Caki2 (cell line): ENCODE results near the gene PLA2G2E. TPM values are rescaled to one million over a fixed set of nuclear protein-coding genes. Genes with fewer than 3 reads are reported as not detected.
"Not testable (repeated sequence)": the region's sequence is repeated elsewhere in the genome, so short reads cannot be mapped to it uniquely, and the experiment has no call there.

Experiments used
- DNase-seq: peaks from one replicate; pipeline ENCODE4 v3.0.0-alpha.2; 2015; ENCODE audit warnings: low read depth
- in situ Hi-C: cut with HindIII; loops from 2 replicates; pipeline ENCODE4 v1.10.0; 2016; ENCODE audit warnings: low sequenced_read_pairs, low pct_unique_long_range_greater_than_20kb, mixed read lengths
- total RNA-seq: library from RNA; depleted of rRNA; stranded (reverse); fragments of >200 nt; shearing (Covaris generic); gene quantifications from 2 replicates; pipeline ENCODE4 v1.2.3, GENCODE V29; 2014; ENCODE audit warnings: low replicate concordance

PLA2G2E gene
- total RNA-seq, 1 experiment from 2014 or later, result not detected

DNA sequence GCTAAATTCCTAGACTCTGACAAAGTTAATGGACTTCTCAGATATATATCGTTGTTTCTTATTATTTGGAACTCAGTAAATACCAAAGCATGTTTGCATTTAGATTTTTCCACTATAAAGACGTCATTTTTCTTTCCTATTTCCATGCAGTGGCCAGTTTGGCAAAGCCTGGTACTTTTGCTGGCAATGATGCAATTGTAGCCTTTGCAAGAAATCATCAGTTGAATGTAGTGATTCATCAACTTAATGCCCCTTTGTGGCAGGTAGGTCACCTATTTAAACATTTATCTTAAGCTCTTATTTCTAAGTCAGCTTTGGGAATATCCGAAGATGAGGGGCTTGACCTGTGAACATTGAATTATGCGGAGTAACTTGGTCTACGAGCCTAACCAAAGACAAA lies 29.2 kb downstream of the PLA2G2E start:
- no peak for DNase-seq
- in situ Hi-C loops, result no loop called here

DNA sequence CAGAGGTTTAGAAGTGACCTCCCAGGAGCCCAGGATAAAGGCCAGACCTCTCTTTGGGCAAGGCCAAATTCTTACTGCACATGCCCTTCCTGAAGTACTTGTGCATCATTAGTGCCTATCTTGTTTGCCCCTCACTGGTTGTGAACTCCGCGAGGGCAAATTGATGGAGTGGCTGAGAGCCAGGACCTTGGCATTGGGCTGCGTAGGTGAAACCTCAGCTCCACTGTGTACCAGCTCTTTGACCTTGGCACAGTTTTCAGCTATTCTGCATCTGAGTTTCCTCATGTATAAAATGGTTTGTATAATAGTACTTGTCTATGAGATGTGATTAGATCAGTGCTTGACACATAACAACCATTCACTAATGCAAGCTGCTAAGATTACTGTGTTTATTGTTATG lies 29.7 kb downstream of the PLA2G2E start:
- in situ Hi-C loops, result no loop called here
- no peak for DNase-seq

DNA sequence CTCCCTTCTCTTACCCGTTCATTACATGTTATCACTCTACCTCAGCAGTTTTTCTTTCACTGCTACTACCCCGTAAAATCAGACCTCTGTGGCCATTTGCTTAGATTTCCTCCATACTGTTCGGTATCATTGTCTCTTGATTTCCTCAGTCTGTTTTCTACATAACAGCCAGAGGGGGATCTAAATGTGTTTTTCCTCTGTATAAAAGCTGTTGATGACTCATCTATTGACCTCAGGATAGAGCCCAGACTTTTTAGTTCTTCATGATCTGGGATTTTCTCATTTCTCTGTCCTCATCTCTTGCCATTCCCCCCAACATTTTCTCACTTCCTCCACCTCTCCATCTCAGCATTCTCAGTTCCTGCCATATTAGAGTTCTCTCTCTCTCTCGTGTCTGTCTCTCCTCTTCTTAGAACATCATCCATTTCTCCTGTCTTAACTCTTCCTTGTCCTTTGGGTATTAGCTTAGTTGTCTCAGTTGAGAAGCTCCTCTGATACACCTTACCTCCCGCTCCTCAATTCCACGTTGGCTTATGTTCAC lies 30.7 kb downstream of the PLA2G2E start:
- in situ Hi-C loops, result no loop called here
- DNase-seq, result no peak

DNA sequence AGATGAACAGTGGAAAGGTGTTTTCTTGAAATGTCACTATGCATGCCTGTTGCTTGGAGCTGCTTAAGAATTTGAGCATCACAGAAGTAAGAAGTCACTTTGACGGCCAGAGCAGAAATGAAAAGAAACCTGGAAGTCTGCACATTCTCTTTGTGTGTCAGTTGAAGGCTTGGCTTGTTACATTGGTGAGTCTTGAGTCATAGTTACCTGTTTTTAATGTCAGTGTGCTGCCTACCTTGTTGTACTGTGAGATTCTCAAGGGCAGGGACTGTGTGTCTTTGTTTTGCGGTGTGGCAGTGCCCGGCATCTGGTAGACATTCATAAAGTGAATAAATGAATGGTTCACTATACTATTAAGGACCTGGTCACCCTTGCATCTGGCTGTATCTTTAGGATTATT lies 31.3 kb downstream of the PLA2G2E start:
- in situ Hi-C loops, result no loop called here
- no peak for DNase-seq

DNA sequence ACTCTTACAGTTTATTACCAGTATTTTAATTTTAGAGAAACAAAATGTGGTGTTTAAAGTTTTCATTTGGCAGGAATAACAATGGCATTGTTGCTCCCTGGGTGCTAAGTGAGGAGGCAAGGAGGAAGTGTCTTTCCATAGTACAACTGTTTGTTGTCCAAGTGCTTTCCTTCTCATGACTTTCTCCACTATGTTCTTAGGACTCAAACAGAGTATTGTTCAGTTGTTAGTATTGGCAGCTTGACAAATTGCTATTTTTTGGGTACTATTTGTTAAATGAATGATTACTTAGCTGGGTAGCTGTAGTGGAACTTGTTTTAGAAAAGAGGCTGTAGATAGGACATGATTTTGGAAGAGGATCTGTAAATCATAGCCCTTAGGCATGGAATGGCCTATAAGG lies 33.8 kb downstream of the PLA2G2E start:
- in situ Hi-C loops, result no loop called here
- DNase-seq, result no peak

DNA sequence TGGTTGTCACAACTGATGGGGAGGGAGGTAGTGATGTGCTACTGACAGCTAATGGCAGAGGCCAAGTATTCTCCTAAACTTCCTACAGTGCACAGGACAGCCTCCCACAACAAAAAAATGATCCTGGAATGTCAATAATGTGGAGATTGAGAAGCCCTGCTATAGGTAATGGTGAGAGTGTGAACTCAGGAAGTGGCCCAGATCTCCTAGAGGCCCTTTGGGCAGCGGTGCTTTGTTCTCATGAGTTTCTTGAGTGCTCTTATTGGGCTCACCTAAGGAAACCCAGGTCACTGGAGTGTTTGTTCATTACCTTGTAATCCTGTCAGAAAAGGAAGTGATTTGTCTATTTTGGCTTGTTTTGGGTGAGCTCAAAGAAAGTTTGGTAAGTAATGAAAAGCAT lies 35.3 kb downstream of the PLA2G2E start:
- in situ Hi-C loops, result no loop called here
- DNase-seq, result no peak

DNA sequence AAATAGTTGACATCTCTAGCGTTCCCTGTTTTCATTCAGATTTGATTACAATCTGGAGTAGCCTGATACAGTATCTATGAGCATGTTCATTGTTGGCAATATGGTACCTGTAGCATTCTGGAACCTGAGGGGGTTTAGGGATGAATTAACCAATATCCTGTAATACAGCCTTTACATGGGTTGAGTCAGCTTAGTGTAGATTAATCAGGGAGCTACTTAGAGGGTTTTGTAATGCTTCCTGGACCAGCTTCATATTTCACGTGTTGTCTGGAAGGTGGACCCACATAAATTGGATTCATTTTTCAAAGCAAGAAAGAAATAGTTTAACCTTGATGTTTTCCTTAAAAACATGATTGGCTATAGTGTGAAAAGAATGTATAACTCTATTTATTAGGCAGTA lies 37.6 kb downstream of the PLA2G2E start:
- in situ Hi-C loops, result no loop called here

DNA sequence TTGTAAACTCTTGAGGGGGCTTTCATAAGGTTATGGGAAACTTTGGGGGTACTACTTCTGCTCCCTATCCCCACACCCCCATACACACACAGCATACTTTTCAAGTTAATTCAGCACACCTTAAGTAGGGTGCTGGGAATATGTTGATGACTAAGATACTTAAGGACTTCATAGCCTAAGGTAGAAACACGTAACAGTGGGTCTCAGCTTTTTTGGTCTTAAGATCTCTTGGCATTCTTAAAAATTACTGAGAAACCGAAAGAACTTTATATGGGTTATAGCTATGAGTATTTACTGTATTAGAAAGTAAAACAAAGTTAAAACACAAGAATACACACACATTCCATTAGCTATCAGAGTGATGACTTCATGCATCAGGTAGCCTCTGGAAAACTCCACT lies 39.1 kb downstream of the PLA2G2E start:
- no peak for DNase-seq
- in situ Hi-C loops, result no loop called here

More for the DNA sequence above, 37.6 kb downstream of the PLA2G2E start:
- no peak for DNase-seq

DNA sequence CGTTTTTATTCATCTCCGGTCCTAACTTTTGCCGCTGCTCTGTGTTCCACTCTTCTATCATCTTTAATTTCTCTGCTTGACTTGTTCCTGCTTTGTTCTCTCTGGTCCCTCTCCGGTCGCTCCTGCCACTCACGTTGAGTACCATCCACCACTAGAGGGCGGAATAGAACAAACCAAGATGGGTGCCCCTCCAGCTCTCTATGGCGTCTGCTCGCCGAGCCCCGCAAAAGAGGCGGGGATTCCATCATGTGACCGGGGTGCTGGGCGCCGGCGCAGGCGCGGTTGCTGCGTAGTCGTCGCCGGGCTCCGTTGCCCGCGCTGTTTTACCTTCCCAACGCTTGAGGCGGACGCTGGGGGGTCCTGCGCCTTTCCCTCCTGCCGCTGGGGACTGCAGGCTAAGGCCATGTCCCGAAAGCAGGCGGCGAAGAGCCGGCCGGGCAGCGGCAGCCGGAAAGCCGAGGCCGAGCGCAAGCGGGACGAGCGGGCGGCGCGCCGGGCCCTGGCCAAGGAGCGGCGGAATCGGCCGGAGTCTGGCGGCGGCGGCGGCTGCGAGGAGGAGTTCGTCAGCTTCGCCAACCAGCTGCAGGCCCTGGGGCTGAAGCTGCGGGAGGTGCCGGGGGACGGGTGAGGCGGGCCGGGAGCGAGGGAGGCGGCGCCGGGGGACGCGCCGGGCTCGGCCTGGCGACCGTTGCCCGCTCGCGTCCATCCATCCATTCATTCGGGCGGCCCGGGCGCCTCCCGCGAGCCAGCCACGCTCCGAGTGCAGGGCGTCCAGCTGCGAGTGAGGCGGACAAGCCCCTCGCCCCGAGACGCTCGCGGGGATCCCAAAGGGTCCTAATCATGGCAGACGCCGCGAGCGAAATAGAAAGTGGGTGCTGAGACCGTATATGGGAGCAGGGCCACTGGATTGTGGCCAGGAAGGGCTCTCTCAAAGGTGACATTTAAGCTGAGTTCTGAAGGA lies 41.0 kb downstream of the PLA2G2E start, which contains the start of gene OTUD3:
Gene OTUD3, plus strand, starts transcription at position 285 of the 961 bp plus-strand sequence. Its CDS starts 119 bp downstream, at position 404.
- in situ Hi-C loops, result no loop called here
- DNase-seq, result peak; percentile 96

DNA sequence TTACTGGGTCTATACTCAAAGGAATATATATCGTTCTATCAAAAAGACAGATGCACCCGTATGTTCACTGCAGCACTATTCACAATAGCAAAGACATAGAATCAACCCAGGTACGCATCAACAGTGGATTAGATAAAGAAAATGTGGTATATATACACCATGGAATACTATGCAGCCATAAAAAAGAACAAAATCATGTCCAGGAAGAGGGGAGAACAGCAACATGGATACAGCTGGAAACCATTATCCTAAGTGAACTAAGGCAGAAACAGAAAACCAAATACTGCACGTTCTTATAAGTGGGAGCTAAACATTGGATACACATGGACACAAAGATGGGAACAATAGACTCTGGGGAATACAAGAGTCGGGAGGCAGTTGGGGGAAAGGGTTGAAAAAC lies 42.6 kb downstream of the PLA2G2E start:
- in situ Hi-C loops, DNase-seq: not testable (repeated sequence)

DNA sequence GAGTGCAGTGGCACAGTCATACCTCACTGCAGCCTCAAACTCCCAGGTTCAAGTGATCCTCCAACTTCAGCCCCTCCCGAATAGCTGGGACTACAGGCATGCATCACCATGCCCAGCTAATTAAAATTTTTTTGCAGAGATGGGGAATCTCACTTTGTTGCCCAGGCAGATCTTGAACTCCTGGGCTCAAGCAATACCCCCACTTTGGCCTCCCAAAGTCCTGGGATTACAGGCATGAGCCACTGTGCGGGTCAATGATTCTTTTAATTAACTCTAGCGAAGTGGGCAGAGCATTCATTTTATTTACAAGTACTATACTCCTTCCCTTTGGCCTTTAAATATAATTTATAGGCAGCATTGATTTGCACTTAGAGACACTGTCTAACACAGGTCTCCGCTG lies 43.8 kb downstream of the PLA2G2E start:
- no peak for DNase-seq
- in situ Hi-C loops, result no loop called here

DNA sequence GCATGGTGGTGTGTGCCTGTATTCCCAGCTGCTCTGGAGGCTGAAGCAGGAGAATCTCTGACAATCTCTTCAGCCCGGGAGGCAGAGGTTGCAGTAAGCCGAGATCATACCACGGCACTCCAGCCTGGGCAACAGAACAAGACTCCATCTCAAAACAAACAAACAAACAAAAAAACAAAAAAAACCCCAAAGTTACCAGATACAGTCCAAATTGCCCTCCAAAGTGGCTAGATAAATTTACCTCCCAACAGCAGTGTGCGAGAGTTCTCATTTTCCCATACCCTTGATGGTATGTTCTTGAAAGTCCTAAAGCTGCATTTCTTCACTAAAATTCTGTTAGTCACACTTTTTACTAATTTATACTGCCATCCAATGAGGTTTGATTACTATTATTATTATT lies 44.2 kb downstream of the PLA2G2E start:
- DNase-seq, result no peak
- in situ Hi-C loops, result no loop called here

DNA sequence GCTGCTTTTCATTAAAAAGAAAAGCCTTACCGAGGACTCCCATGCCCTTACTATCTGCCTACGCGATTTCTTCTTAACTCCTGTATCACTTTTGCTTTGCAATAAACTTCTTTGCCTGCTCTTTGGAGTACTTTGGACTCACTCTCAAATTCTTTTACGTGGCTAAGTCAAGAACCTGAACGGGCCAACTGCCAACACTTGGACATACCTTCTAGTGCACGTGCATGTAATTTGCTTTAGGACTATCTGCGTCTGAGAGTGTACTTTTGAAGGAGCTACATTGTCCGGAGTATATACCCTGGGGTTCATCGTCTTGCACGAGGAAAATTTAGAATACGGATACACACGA lies 44.8 kb downstream of the PLA2G2E start:
- in situ Hi-C loops, result no loop called here
- DNase-seq, result no peak

DNA sequence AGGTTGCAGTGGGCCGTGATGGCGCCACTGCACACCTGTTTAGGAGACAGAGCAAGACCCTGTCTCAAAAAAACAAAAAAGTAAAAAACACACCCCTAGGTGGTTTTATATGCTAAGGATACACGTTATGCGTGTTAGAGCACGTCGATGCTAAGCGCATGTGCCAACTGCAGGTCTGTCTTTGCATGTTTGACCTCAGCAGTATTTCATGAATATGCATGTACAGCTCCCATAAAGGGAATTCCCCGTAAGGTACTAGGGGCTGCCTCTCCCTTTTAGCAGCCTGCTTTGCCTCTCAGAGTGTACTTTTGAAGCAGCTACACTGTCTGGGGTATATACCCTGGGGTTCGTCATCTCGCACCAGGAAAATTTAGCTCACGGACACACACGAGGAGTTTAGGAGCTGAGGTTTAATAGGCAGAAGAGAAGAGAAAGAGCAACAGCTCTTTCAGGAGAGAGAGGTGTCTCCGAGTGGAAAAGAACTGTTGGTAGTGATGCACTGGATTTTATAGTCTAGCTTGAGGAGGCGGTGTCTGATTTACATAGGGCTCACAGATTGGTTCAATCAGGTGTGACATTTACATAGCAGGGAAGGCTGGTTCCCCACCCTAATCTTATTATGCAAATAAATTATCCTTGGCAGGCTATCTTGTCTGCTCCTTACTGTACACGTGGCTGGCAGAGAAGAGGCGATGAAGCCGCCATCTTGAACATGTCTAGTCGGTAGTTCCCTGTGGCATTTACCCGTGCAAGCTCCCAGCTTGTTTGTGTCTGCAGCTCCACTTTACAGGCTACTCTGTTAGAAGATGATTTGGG lies 45.4 kb downstream of the PLA2G2E start:
- DNase-seq, result peak; percentile 95
- in situ Hi-C loops, result no loop called here

DNA sequence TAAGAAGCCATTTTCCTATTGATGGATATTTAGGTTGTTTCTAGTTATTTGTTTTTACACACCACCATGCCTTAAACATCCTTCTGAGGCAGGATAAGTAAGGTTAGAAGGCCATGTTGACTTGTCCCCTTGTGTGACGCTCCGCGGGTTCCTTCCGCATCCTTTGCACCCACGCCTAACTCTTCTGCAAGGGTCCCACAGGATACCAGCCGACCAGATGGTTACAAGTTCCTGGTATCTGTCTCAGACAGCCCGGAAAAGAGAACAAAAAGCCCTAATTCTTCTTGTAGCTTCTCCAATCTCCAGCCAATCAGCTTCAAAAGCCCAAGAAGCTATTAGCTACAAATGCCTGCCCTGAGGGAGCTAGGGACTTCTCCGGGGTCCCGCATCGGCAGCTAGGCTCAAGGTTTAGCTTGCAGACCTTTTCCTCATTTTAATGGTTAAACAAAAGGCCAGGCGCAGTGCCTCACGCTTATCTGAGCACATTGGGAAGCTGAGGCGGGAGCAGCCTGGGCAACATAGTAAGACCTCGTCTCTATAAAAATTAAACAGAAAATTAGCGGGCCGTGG lies 46.2 kb downstream of the PLA2G2E start:
- in situ Hi-C loops, result no loop called here
- no peak for DNase-seq

DNA sequence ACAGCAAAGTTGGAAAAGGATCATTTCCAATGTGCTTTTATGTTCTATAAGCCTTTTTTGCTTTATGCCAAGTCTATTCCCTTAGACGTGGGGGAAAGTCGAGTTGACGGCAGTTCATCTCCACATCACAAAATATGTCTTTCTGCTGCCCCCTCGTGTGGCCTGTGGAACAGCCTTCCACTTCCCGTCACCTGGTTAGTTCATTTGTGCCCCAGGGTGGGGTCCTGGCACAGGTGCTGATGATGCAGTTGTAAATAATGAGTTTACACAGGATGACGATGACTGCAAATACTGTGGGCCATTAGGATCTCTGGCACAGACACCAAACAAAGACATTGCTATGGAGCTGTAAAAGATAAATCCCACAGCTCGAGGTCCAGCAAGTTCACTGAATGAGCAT lies 51.2 kb downstream of the PLA2G2E start:
- in situ Hi-C loops, result no loop called here
- peak; percentile 6 for DNase-seq
